BLaER1 (cell line): Measurements from ENCODE around the gene ARHGEF3.

Source experiments
- H3K27ac ChIP-seq: shearing (Covaris generic); formaldehyde crosslinking; 2 replicates; pipeline ENCODE4 v1.8.1; 2022
- H3K27me3 ChIP-seq: shearing (Covaris generic); formaldehyde crosslinking; 2 replicates; pipeline ENCODE4 v1.8.1; 2022
- H3K36me3 ChIP-seq: shearing (Covaris generic); formaldehyde crosslinking; 2 replicates; pipeline ENCODE4 v1.8.1; 2022
- H3K4me1 ChIP-seq: shearing (Covaris generic); formaldehyde crosslinking; 2 replicates; pipeline ENCODE4 v1.8.1; 2022
- H3K4me2 ChIP-seq: shearing (Covaris generic); formaldehyde crosslinking; 2 replicates; pipeline ENCODE4 v1.8.1; 2022
- H3K4me3 ChIP-seq: shearing (Covaris generic); formaldehyde crosslinking; 2 replicates; pipeline ENCODE4 v1.8.1; 2022
- H3K9ac ChIP-seq: shearing (Covaris generic); formaldehyde crosslinking; 2 replicates; pipeline ENCODE4 v1.8.1; 2022
- H3K9me3 ChIP-seq: shearing (Covaris generic); formaldehyde crosslinking; 2 replicates; pipeline ENCODE4 v1.8.1; 2022
- H4K20me1 ChIP-seq: shearing (Covaris generic); formaldehyde crosslinking; 2 replicates; pipeline ENCODE4 v1.8.1; 2022
- Cebpa-rat ChIP-seq: shearing (Covaris generic); IDR thresholded peaks from 2 replicates; pipeline ENCODE4 v1.8.1; 2022

ARHGEF3 gene

DNA sequence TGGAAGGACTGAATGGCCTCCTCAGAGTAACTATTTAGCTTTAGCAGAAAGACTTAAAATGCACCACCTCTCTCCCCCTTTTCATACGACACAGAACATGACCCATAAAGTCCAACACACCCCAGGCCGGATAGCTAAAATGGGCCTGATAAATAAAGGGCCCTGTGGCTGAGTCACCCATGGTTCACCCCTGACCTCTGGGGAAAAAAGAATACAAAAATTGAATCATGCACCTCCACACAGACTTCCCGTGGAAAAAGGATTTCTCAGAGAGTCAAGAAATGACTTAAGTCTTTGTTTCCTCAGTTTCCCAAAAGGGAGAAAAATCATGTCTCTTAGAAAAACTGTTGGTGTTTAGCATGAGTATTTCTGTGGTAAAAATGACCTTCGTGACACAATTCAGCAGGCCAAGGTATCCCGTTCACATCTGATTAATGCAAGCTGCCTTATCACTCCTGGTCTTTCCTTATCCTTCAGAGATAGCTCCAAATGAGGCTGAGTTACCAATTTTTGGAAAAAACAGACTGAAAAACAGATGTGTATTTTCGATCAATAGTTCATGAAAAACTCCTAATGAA, 34.0 kb upstream of the ARHGEF3 start:
- no peak overlapping the region for H3K4me3 ChIP-seq
- H3K9ac ChIP-seq, result no peak overlapping the region
- peaks cover 10% of the 10 kb centered on the region for H3K4me1 ChIP-seq
- no peak for TF ChIP-seq Cebpa-rat
- H3K36me3 ChIP-seq, result no peaks in the 10 kb centered on the region
- H3K4me2 ChIP-seq, result no peak overlapping the region
- H3K27ac ChIP-seq, result no peak overlapping the region
- no peaks in the 10 kb centered on the region for H3K9me3 ChIP-seq
- no peaks in the 10 kb centered on the region for H4K20me1 ChIP-seq
- no peaks in the 10 kb centered on the region for H3K27me3 ChIP-seq

DNA sequence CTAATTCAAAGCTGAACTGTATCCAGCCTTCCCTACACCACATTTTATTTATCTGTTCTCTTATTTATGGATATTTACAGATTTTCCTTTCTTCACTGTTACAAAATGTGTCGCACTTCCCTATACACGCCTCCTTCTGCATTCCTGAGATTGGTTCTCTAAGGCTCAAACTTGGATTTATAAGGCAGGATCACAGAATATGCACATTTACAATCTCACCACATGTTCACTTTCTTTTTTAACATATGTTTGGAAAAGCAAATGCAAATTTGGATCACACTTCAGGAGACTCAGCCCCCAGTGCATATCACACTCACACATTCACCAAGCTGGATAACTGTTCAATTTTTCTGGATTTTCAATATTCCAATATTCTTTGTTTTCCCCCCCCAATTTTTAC, 31.8 kb upstream of the ARHGEF3 start:
- H3K9me3 ChIP-seq, result no peaks in the 10 kb centered on the region
- H3K27ac ChIP-seq, result no peak overlapping the region
- no peak overlapping the region for H3K4me3 ChIP-seq
- no peak for TF ChIP-seq Cebpa-rat
- H3K9ac ChIP-seq, result no peak overlapping the region
- no peaks in the 10 kb centered on the region for H3K27me3 ChIP-seq
- peaks cover 10% of the 10 kb centered on the region for H3K4me1 ChIP-seq
- peak overlapping the region; percentile 1; the same call in 1 of the 2 replicates for H3K4me2 ChIP-seq
- H3K36me3 ChIP-seq, result no peaks in the 10 kb centered on the region
- H4K20me1 ChIP-seq, result no peaks in the 10 kb centered on the region

DNA sequence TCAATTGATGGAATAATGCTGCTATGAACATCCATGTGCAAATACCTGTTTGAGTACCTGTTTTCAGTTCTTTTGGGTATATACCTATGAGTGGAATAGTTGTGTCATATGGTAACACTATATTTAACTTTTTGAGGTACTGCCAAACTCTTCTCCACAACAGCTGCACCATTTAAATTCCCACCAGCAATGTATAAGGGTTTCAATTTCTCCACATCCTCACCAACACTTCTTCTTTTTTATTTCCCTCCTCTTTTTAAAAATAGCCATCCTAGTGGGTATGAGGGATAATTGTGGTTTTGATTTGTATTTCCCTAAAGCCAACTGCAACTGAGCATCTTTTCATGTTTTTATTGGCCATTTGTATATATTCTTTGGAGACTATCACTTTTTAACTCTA, 31.3 kb upstream of the ARHGEF3 start:
- Histone ChIP-seq H3K4me2 (peak overlapping the region; percentile 1), H3K4me1 (peaks cover 10% of the 10 kb centered on the region), H3K9ac (no peak overlapping the region), H3K36me3 (no peaks in the 10 kb centered on the region), H3K4me3 (no peak overlapping the region), H3K27me3 (no peaks in the 10 kb centered on the region), H4K20me1 (no peaks in the 10 kb centered on the region), H3K27ac (no peak overlapping the region), H3K9me3 (no peaks in the 10 kb centered on the region)
- no peak for TF ChIP-seq Cebpa-rat

DNA sequence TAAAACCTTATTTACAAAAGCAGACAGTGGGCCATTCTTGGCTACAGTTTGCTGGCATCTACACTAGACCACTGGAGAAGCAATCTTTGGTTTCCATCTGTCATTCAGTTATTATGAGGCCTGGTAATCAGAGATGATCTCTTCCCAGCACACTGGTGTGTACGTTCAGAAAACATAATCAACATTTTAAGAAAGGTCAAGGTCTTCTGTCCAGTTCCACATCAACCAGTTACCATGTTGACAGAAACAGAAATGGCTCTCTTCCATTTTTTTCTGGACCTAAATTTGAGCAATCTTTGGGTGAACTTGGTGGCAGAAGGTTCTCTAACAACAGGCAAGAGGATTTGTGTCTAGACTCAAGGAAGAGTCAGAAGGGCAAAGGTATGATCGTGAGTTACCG, 29.8 kb upstream of the ARHGEF3 start:
- no peak for TF ChIP-seq Cebpa-rat
- H3K4me1 ChIP-seq, result peaks cover 10% of the 10 kb centered on the region
- no peaks in the 10 kb centered on the region for H3K36me3 ChIP-seq
- no peaks in the 10 kb centered on the region for H4K20me1 ChIP-seq
- H3K4me2 ChIP-seq, result no peak overlapping the region
- H3K9me3 ChIP-seq, result no peaks in the 10 kb centered on the region
- no peak overlapping the region for H3K27ac ChIP-seq
- H3K9ac ChIP-seq, result no peak overlapping the region
- H3K27me3 ChIP-seq, result no peaks in the 10 kb centered on the region
- H3K4me3 ChIP-seq, result no peak overlapping the region

DNA sequence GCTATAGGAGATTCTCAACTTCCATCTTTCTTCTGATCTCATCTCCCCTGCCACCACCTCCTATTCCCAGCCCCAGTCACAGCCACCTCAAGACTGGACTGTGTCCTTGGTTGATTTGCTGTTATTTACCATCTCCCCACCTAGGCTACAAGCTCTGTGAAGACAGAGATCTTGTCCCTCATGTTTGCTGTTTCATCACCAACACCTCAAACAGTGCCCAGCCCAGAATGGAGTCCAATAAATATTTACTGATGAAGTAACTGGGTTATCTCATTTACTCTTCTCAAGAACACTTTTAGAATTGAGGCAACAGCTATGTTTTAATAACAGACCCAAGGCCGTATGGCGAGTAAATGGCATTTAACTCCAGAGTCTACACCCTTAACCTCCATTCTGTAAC, 29.1 kb upstream of the ARHGEF3 start:
- Histone ChIP-seq H3K9ac (no peak overlapping the region), H4K20me1 (no peaks in the 10 kb centered on the region), H3K4me2 (no peak overlapping the region), H3K27me3 (no peaks in the 10 kb centered on the region), H3K4me3 (no peak overlapping the region), H3K36me3 (no peaks in the 10 kb centered on the region), H3K9me3 (no peaks in the 10 kb centered on the region), H3K4me1 (peaks cover 10% of the 10 kb centered on the region), H3K27ac (no peak overlapping the region)
- TF ChIP-seq Cebpa-rat, result no peak

DNA sequence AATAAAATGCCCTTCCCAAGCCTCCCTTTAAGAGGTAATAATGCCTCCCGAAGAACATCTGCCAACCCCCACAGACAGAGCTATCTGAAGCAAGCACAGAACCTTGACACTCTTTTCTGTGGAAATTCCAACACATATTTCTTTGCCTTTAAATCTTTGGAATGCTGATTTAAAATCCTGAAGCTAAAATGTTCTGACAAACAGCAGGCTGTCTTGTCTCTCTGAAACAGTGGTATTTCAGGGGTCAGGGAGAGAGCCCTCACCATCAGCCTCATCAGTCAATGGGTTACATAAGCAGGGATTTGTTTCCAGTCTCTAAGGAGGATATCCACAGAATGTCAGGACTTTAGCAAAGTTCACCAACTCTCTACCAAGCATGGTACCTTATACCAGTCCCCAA, 27.8 kb upstream of the ARHGEF3 start:
- TF ChIP-seq Cebpa-rat, result no peak
- no peaks in the 10 kb centered on the region for H3K36me3 ChIP-seq
- no peak overlapping the region for H3K27ac ChIP-seq
- H3K4me3 ChIP-seq, result no peak overlapping the region
- H3K9me3 ChIP-seq, result no peaks in the 10 kb centered on the region
- no peaks in the 10 kb centered on the region for H3K27me3 ChIP-seq
- peaks cover 10% of the 10 kb centered on the region for H3K4me1 ChIP-seq
- no peaks in the 10 kb centered on the region for H4K20me1 ChIP-seq
- H3K9ac ChIP-seq, result no peak overlapping the region
- H3K4me2 ChIP-seq, result no peak overlapping the region

DNA sequence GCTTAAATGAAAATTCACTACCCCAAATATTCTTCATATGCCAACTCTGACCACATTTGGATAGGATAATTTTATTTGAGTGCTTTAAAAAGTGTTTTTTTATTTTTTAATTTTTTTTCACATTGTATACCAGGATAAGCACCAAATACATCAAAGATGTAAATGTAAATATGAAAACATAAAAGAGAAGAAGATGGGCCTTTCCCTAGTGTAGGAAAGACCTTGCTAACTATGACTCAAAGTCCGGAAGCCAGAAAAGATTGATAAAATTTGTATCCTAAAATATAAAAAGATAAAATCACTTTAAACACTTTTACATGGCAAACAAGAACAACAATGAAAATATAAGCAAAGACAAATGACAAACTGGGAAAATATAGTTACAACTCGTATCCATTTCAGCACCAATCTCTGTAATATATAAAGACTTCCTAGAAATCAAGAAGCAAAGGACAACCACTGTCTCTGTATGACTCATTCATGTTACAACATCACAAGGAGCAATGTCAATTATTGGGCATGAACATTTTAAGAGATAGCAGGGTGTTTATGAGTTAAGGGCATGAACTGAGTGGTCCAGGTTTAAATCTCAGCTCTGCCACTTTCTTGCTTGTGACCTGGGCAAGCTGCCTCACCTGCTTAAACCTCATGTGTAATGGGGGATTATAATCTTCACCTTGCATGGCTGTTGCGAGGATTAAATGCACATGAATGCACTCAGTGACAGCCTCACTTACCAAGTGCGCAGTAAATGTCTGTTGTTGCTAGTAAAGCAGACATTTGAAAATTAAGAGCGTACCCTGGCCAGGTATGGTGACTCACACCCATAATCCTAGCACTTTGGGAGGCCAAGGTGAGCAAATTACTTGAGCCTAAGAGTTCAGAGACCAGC, 25.3 kb upstream of the ARHGEF3 start:
- Histone ChIP-seq H3K9me3 (no peaks in the 10 kb centered on the region), H3K27ac (no peak overlapping the region), H3K4me1 (no peaks in the 10 kb centered on the region), H3K4me2 (no peak overlapping the region), H3K36me3 (no peaks in the 10 kb centered on the region), H4K20me1 (no peaks in the 10 kb centered on the region), H3K9ac (no peak overlapping the region), H3K27me3 (no peaks in the 10 kb centered on the region), H3K4me3 (no peak overlapping the region)
- TF ChIP-seq Cebpa-rat, result no peak

DNA sequence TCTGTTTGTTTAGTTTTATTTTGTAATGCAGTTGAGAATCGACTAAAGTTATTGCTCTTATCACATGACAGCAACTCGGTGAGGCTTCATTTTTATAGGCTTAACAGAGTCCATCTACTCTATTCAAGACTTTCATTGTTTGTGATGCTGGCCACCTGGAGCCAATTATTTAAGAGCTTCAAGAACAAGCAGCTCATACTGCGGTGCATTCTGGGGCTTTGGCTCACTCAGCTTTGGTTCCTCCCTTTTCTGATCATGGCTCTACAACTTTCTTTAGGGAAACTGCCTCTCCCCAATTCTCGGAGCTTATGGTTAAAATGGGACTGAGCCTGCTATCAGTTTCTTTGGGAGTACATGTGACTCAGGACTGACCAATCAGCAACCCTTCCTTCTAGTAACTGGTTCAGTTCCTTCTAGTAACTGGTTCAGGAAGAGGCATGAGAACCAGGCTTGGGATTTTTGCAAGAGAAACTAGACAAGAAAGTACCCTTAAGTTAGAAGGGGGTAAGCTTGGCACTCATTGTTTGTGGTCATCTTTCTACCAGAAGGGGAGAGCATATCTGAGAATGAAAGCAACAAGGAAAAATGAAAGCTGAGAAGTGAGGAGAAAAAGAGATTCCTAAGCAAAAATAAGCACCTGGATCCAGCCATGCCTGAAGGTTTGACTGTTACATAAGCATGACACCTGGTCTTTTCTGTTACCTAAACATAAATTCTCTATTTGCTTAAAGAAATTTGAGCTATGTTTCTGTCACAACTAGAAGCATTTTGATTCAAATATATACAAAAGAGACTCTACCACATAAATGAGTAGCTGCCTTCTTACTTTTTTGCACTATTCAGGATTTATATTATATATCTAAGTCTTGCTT, 24.1 kb upstream of the ARHGEF3 start:
- Histone ChIP-seq H3K4me1 (no peaks in the 10 kb centered on the region), H3K9ac (no peak overlapping the region), H4K20me1 (no peaks in the 10 kb centered on the region), H3K4me3 (no peak overlapping the region), H3K36me3 (no peaks in the 10 kb centered on the region), H3K9me3 (no peaks in the 10 kb centered on the region), H3K4me2 (no peak overlapping the region), H3K27me3 (no peaks in the 10 kb centered on the region), H3K27ac (no peak overlapping the region)
- TF ChIP-seq Cebpa-rat, result no peak

DNA sequence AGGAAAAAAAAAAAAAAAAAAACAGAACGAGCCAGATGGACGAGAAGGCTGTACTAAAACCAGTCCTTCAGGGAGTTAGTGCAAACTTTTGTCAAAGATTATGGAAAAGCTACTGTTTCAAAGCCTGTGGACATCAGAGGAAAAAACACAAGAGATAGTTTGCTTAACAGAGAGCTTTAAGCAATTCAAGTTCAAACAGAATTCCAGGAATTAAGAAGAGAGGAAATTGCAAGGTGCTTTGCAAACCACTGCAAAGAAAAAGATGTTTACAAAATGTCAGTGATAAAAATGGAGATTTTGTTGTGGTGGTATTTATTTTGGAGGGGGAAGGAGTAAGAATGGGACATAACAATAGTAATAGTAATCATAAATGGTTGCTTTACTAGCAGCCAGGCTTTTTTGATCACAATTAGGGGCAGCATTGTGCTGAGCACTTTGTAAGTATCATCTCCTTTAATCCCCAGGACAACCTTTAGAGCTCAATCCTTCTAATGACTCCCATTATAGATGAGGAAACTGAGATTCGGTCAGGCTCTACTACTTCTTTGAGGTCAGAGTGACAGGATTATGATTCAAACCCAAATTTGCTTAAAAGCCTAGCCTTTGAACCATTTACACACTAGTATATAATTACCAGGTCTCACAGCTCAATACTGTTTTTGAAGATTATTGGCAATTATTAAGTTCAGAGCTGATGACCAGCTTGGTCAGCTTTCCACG, 22.4 kb upstream of the ARHGEF3 start:
- Histone ChIP-seq H3K27ac (no peak overlapping the region), H3K4me1 (no peaks in the 10 kb centered on the region), H3K4me3 (no peak overlapping the region), H3K9me3 (no peaks in the 10 kb centered on the region), H3K9ac (no peak overlapping the region), H4K20me1 (no peaks in the 10 kb centered on the region), H3K27me3 (no peaks in the 10 kb centered on the region), H3K4me2 (no peak overlapping the region), H3K36me3 (no peaks in the 10 kb centered on the region)
- no peak for TF ChIP-seq Cebpa-rat
